GM10248 (cell line): ENCODE measurements around the gene VOPP1.

Experiments
- CTCF ChIA-PET: fragments of 300-600 bp; sonication (Branson Sonifier 250); formaldehyde crosslinking; extraction: SDS; loops from one replicate; lab custom pipeline; 2021; ENCODE audit warnings: antibody characterized with exemption; lab: Yijun Ruan, JAX
- POLR2A ChIA-PET: fragments of 350-650 bp; sonication (Branson Sonifier 250); formaldehyde crosslinking; extraction: SDS; loops from one replicate; lab custom pipeline; 2020; ENCODE audit warnings: antibody characterized with exemption; lab: Yijun Ruan, JAX
- DNase-seq: peaks from one replicate; pipeline ENCODE4 v3.0.0; 2012; ENCODE audit errors: extremely low spot score
- CTCF ChIP-seq: IDR thresholded peaks from 2 replicates; pipeline ENCODE4 v1.5.1; 2012; ENCODE audit warnings: mild to moderate bottlenecking, low read depth; ENCODE audit errors: extremely low read depth, missing control alignments, control extremely low read depth

The VOPP1 gene

GRCh38 chr7:55438085-55438756 is 134.1 kb downstream of the VOPP1 start:
- TF ChIP-seq CTCF, result no peak
- POLR2A ChIA-PET, result no interaction called here
- DNase-seq, result no peak
- CTCF ChIA-PET, result no interaction called here

GRCh38 chr7:55437375-55437774 is 134.9 kb downstream of the VOPP1 start:
- ChIA-PET POLR2A (no interaction called here), CTCF (no interaction called here)
- no peak for TF ChIP-seq CTCF
- DNase-seq, result no peak

- TF ChIP-seq CTCF, result no peak
- POLR2A ChIA-PET, result no interaction called here
- no peak for DNase-seq
- CTCF ChIA-PET, result interaction anchor here (1.1 to 1.3 kb wide), 3 partner anchors 15 to 33 kb away, joined by 3 to 4 read pairs (median 3); no protein-coding TSS in a partner anchor
Observed at GRCh38 chr7:55436457-55436856, 135.8 kb downstream of the VOPP1 start.

- DNase-seq, result no peak
- ChIA-PET POLR2A (no interaction called here), CTCF (interaction anchor here (1.1 to 1.3 kb wide), 3 partner anchors 16 to 34 kb away, joined by 3 to 4 read pairs (median 3); no protein-coding TSS in a partner anchor)
- no peak for TF ChIP-seq CTCF
Observed at GRCh38 chr7:55435466-55435865, 136.8 kb downstream of the VOPP1 start.

GRCh38 chr7:55432939-55433784 is 139.1 kb downstream of the VOPP1 start:
- POLR2A ChIA-PET, result no interaction called here
- CTCF ChIA-PET, result interaction anchor here (0.6 to 2.2 kb wide), 12 partner anchors 9 to 532 kb away, joined by 3 to 8 read pairs (median 4); no protein-coding TSS in a partner anchor
- TF ChIP-seq CTCF, result peak; percentile 53
- DNase-seq, result peak; percentile 71

GRCh38 chr7:55432506-55432905 is 139.8 kb downstream of the VOPP1 start:
- ChIA-PET POLR2A (no interaction called here), CTCF (interaction anchor here (0.6 to 2.2 kb wide), 10 partner anchors 8 to 531 kb away, joined by 3 to 8 read pairs (median 4); no protein-coding TSS in a partner anchor)
- no peak for TF ChIP-seq CTCF
- DNase-seq, result no peak
